Heart left ventricle (tissue), 13 donors: Measurements from ENCODE around the gene BLOC1S1.

Experiments
- CTCF ChIP-seq, 12 donors: fragments of 200-600 bp; sonication (generic) in 4 of 12; IDR thresholded peaks; one replicate each; pipeline versions ENCODE4 v1.5.0 to v1.8.0; 2018 to 2022; ENCODE audit warnings: antibody characterized with exemption in 12 of 12, mild to moderate bottlenecking in 5 of 12
- POLR2A ChIP-seq, 2 donors: fragments of 450-650 bp; IDR thresholded peaks; one replicate each; pipeline ENCODE4 v1.6.1; 2017; ENCODE audit warnings: antibody characterized with exemption in 2 of 2, mild to moderate bottlenecking in 2 of 2, moderate library complexity in 2 of 2
- donor health status: ischemic (EF 13 %, LVEDD 7.1; RV severe dilation, severe dysfunction).
- donor health status: DM: no; HTN: yes; CAD: no.
- donor health status: DM: no; HTN: no; CAD: no.
- donor health status: ischemic (EF 25% LVEDD 6.9; RV normal size, moderate dysfunction).
- donor health status: ischemic (EF 25% LVEDD 5.7; RV mildly dilated, moderate dysfunction).
- donor health status: ischemic (EF 35%, LVEDD 5.7; RV mildly dilated, moderate dysfunction).
- donor health status: nonischemic (EF 11% LVEDD 7.7; RV severe dilation, severe dysfunction).
- donor health status: DM: yes; HTN: yes; CAD: no.
- donor health status: PGD.
- donor health status: ischemic (EF 29% LVEDD 5.4; RV normal size, mild dysfunction).
- donor health status: nonischemic (EF 23%, LVEDD 6.1; RV moderate dilation, normal function).

GRCh38 chr12:55703288-55703687 is 12.6 kb upstream of the BLOC1S1 start:
- TF ChIP-seq CTCF (IDR thresholded peaks at IDR 0.05) = no peak
- no peak for TF ChIP-seq POLR2A (IDR thresholded peaks at IDR 0.05)
